ENCODE data around the gene MYO7B. TPM values are rescaled to one million over a fixed set of nuclear protein-coding genes. Genes with fewer than 3 reads are reported as not detected.

Gene MYO7B
- total RNA-seq, 4 donors from 2014 or later, result 2.3 to 13.0 (median 4.8) TPM

DNA sequence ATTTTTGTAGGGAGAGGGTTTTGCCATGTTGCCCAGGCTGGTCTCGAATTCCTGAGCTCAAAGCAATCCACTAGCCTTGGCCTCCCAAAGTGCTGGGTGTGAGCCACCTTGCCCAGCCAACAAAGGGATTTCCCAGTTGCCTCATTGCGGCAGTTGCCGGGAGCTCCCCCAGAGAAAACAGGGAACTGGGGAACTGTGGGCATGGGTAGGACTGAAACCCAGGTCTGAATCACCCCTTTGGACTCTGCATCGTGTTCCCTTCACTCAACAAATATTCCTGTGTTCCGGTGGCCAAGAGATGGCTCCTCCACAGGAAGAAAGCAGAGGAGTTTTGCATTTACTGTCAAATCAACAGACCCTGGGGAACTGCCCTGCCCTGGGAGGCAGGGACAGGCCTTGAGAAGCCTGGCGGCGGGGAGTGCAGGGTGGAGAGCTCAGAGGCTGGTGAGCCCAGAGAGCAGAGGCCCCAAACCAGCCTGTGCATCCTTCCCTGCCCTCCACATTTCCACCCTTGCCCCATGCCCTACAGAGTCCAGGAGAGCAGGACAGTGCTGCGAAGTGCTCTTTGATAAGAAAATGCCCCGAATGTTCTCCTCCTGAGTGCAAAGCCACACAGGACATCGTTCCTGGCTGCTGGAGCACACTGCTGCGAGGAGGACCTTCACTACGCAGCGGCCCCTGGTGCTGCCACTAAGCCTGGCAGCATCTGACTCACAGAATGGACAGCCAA lies 24.9 kb downstream of the MYO7B start:
- intact Hi-C loops (cut with DNase I; ENCODE audit: low total_unique reads), result no loop called here
- DNase-seq (ENCODE audit: low spot score in 2 of 2), result no peak
- WGBS, 2 donors, result 78 to 83% methylated on average over 13 of the region's 13 CpGs
- TF ChIP-seq POLR2A (IDR thresholded peaks at IDR 0.05), result no peak
- TF ChIP-seq, protein P1, sequence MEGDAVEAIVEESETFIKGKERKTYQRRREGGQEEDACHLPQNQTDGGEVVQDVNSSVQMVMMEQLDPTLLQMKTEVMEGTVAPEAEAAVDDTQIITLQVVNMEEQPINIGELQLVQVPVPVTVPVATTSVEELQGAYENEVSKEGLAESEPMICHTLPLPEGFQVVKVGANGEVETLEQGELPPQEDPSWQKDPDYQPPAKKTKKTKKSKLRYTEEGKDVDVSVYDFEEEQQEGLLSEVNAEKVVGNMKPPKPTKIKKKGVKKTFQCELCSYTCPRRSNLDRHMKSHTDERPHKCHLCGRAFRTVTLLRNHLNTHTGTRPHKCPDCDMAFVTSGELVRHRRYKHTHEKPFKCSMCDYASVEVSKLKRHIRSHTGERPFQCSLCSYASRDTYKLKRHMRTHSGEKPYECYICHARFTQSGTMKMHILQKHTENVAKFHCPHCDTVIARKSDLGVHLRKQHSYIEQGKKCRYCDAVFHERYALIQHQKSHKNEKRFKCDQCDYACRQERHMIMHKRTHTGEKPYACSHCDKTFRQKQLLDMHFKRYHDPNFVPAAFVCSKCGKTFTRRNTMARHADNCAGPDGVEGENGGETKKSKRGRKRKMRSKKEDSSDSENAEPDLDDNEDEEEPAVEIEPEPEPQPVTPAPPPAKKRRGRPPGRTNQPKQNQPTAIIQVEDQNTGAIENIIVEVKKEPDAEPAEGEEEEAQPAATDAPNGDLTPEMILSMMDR (IDR thresholded peaks at IDR 0.05), result no peak
- no peak overlapping the region for H3K4me3 ChIP-seq (ENCODE audit: low read depth, poor library complexity, severe bottlenecking)

DNA sequence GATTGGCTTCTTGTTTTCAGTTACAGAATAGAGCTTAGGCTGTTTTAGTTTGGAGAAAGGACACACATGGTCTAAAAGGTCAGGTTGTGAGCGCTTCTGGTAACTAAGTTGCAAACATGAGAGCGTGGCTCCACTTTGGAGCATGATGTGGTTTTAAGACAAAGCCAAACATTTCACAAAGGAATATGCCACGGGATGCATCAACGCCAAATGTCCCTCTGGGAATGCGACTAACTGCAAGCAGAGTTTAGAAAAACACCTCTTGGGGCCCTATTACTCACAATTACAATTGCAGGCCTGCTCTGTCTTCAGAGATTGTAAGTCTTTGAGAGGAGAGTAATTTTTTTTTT lies 25.4 kb downstream of the MYO7B start:
- no peak for DNase-seq (ENCODE audit: low spot score in 2 of 2)
- intact Hi-C loops (cut with DNase I; ENCODE audit: low total_unique reads), result no loop called here
- 80 to 81% methylated on average over 5 of the region's 5 CpGs for WGBS, 2 donors
- H3K4me3 ChIP-seq (ENCODE audit: low read depth, poor library complexity, severe bottlenecking), result no peak overlapping the region
- TF ChIP-seq POLR2A (IDR thresholded peaks at IDR 0.05), result no peak
- TF ChIP-seq, protein P1 (IDR thresholded peaks at IDR 0.05), result no peak

DNA sequence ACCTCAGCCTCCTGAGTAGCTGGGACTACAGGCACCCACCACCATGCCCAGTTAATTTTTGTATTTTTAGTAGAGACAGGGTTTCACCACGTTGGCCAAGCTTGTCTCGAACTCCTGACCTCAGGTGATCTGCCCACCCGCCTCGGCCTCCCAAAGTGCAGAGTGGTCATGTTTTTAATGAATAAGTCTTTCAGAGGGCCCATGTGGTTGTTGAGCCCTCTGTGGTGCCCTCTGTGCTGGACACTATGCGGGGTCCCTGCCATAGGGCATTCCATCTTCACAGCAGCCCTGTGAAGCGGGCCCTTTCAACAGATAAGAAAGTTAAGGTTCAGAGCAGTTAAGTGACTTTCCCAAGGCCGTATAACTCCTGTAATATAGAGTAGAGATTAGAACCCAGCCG lies 25.9 kb downstream of the MYO7B start:
- H3K4me3 ChIP-seq (ENCODE audit: low read depth, poor library complexity, severe bottlenecking), result no peak overlapping the region
- DNase-seq (ENCODE audit: low spot score in 2 of 2), result no peak
- intact Hi-C loops (cut with DNase I; ENCODE audit: low total_unique reads), result no loop called here
- 93 to 94% methylated on average over 8 of the region's 8 CpGs for WGBS, 2 donors
- TF ChIP-seq, protein P1 (IDR thresholded peaks at IDR 0.05), result no peak
- no peak for TF ChIP-seq POLR2A (IDR thresholded peaks at IDR 0.05)

DNA sequence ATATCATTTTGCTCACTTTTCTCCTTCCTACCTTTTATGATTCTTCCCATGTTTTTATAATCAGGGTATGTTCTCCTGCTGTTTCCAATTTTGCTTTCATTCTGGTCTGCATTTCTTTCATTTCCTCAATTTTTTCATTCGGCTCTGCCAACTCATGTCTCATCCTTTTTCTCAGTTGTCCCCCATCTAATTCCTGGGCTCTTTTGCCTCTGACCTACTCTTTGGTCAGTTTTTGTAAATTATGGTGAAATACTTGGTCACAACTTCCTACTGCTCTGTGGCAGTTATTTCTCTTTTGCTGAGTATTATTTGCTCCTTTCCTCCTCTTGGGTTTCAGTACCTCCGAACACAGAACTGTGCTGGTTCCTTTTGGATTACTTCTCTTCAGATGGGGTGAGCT lies 27.5 kb downstream of the MYO7B start:
- intact Hi-C loops (cut with DNase I; ENCODE audit: low total_unique reads), result no loop called here
- WGBS, 2 donors, result 69 to 87% methylated on average over 2 of the region's 2 CpGs
- TF ChIP-seq, protein P1 (IDR thresholded peaks at IDR 0.05), result no peak
- TF ChIP-seq POLR2A (IDR thresholded peaks at IDR 0.05), result no peak
- H3K4me3 ChIP-seq (ENCODE audit: low read depth, poor library complexity, severe bottlenecking), result no peak overlapping the region
- no peak for DNase-seq (ENCODE audit: low spot score in 2 of 2)

DNA sequence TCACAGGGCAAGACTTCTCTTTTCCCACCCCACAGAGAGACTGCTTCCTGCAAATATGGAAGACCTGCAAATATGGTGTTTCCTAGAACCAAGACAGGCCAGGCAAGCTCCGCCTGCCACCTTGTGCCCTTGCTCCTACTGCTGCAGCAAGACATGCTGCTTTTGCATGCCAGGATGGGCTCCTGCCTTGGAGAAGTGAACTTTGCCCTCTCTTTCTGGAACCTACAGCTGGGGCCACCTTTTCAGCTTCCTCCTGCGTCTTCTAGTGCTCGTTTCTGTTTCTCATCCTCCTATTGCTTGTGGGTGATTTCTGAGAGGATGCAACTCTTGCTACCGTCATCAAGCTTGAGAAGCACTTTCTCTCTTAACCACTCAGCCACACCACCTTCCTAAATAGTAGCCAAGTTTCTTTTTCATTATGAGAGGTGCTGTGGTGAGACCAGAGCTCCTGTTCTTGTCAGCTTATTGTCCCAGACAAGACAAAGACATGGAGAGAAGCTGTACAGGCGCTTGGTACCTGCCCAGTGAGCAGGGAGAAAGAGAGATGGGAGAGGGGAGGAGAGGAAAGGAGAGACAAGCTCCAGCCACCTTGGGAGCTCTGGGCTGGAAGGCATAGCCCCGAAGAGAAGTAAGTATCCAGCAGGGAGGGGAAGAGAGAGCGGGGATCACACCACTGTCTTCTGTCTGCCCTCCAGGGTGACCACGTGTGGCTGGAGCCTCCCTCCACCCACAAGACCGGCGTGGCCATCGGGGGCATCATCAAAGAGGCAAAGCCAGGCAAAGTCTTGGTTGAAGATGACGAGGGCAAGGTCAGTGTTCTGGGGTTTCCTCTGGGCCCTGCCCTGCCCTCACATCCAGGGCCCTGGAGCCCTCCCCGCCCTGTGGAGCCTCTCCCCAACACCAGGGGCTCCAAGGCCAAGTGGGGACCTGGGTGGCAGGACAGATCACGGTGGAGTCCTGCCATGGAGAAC lies 28.3 kb downstream of the MYO7B start:
- no peak for DNase-seq (ENCODE audit: low spot score in 2 of 2)
- no peak for TF ChIP-seq POLR2A (IDR thresholded peaks at IDR 0.05)
- TF ChIP-seq, protein P1 (IDR thresholded peaks at IDR 0.05), result no peak
- WGBS, 2 donors, result 84 to 87% methylated on average over 14 of the region's 14 CpGs

More for the DNA sequence above, 28.3 kb downstream of the MYO7B start:
- H3K4me3 ChIP-seq (ENCODE audit: low read depth, poor library complexity, severe bottlenecking), result no peak overlapping the region
- intact Hi-C loops (cut with DNase I; ENCODE audit: low total_unique reads), result no loop called here

Measured in lower leg skin (tissue), 4 donors.